Caco-2 (cell line): ENCODE measurements around the gene C19orf25. TPM values are rescaled to one million over a fixed set of nuclear protein-coding genes. Genes with fewer than 3 reads are reported as not detected.

ENCODE experiments used
- BruUV-seq: library from RNA; stranded (reverse); fragments of 400-500 nt; replicated peaks from 2 replicates; lab custom pipeline; 2021; lab: Mats Ljungman, UMichigan
- CTCF ChIA-PET: fragments of 300-600 bp; sonication (Branson Sonifier 250); formaldehyde crosslinking; loops from one replicate; lab custom pipeline; 2022; ENCODE audit warnings: antibody characterized with exemption; lab: Charles Lee
- POLR2A ChIA-PET: fragments of 300-600 bp; sonication (Branson Sonifier 250); formaldehyde crosslinking; loops from one replicate; lab custom pipeline; 2022; ENCODE audit warnings: antibody characterized with exemption; lab: Charles Lee
- DNase-seq, 2 experiments: peaks; one replicate each; pipeline versions ENCODE4 v3.0.0 to v3.0.0-alpha.2; 2020 to 2022
- H3K27me3 ChIP-seq: replicated peaks from 2 replicates; pipeline ENCODE4 v1.6.0; 2011; ENCODE audit warnings: low read length; ENCODE audit not compliant: control insufficient read depth, insufficient read depth
- H3K36me3 ChIP-seq: 2 replicates; pipeline ENCODE4 v1.5.1; 2011; ENCODE audit warnings: low read length; ENCODE audit not compliant: control insufficient read depth, insufficient read depth
- H3K4me1 ChIP-seq: fragments of 250-450 bp; sonication (Bioruptor Pico); 2 replicates; pipeline ENCODE4 v1.5.1; 2020; ENCODE audit warnings: mild to moderate bottlenecking
- H3K4me3 ChIP-seq: 2 replicates; pipeline ENCODE4 v1.5.1; 2011; ENCODE audit warnings: low read depth, mild to moderate bottlenecking, control low read depth, low read length
- H3K9me3 ChIP-seq: fragments of 250-450 bp; sonication (Bioruptor Pico); 2 replicates; pipeline ENCODE4 v1.5.1; 2020; ENCODE audit warnings: mild to moderate bottlenecking, moderate library complexity
- H3K27ac Mint-ChIP-seq: one replicate; pipeline ENCODE4 v1.8.0; 2022; ENCODE audit warnings: mixed read lengths; ENCODE audit not compliant: unreplicated experiment
- H3K27me3 Mint-ChIP-seq: one replicate; pipeline ENCODE4 v1.8.0; 2022; ENCODE audit warnings: mixed read lengths; ENCODE audit not compliant: insufficient read depth, unreplicated experiment
- H3K36me3 Mint-ChIP-seq: one replicate; pipeline ENCODE4 v1.8.0; 2022; ENCODE audit warnings: mild to moderate bottlenecking, mixed read lengths; ENCODE audit not compliant: insufficient read depth, unreplicated experiment
- H3K4me1 Mint-ChIP-seq: one replicate; pipeline ENCODE4 v1.8.0; 2022; ENCODE audit warnings: low read depth, mixed read lengths; ENCODE audit not compliant: unreplicated experiment
- H3K4me3 Mint-ChIP-seq: one replicate; pipeline ENCODE4 v1.8.0; 2022; ENCODE audit warnings: mild to moderate bottlenecking, moderate library complexity, mixed read lengths; ENCODE audit not compliant: unreplicated experiment
- H3K9me3 Mint-ChIP-seq: one replicate; pipeline ENCODE4 v1.8.0; 2022; ENCODE audit warnings: mixed read lengths; ENCODE audit not compliant: unreplicated experiment
- CTCF ChIP-seq, 2 experiments: fragments of 200-600 bp in 1 of 2; IDR thresholded peaks; 1 replicate in 1 of 2; 2 replicates in 1 of 2; pipeline versions ENCODE4 v1.5.1 to v1.8.0; 2011 to 2022; ENCODE audit warnings: antibody characterized with exemption in 1 of 2, control low read depth in 1 of 2, inconsistent platforms in 1 of 2, low read depth in 1 of 2, low read length in 1 of 2, mild to moderate bottlenecking in 1 of 2, moderate library complexity in 1 of 2; ENCODE audit not compliant: insufficient read depth in 1 of 2, severe bottlenecking in 1 of 2, unreplicated experiment in 1 of 2
- intact Hi-C: fragments of 100-400 bp; cut with micrococcal nuclease; formaldehyde crosslinking; loops from one replicate; pipeline ENCODE4 v1.10.0; 2022; ENCODE audit not compliant: unreplicated experiment
- total RNA-seq: library from RNA; stranded (reverse); gene quantifications from 2 replicates; pipeline ENCODE4 v1.2.3, GENCODE V29; 2022

C19orf25 gene
- total RNA-seq, 1 experiment from 2014 or later, result 41.9 TPM

- CTCF ChIA-PET, result interaction anchor here (0.6 kb wide), 1 partner anchor 855 kb away, joined by 4 read pairs; no protein-coding TSS in a partner anchor
- no peaks in the 10 kb centered on the region for H3K27me3 ChIP-seq
- intact Hi-C loops, result loop anchor here (5.0 kb wide), 1 partner anchor 68 kb away; the partner anchor contains the start of gene DAZAP1
These were observed 4.2 kb downstream of the C19orf25 start for GRCh38 chr19:1474765-1475351.

GRCh38 chr19:1474011-1474764 is 4.8 kb downstream of the C19orf25 start:
- no peak for TF ChIP-seq CTCF (IDR thresholded peaks at IDR 0.05; ENCODE audit: insufficient read depth in 1 of 2, low read depth in 1 of 2, low read length in 1 of 2, severe bottlenecking in 1 of 2, unreplicated experiment in 1 of 2)
- Mint-ChIP-seq H3K27ac (no peak overlapping the region), H3K4me1 (peaks cover 4% of the 10 kb centered on the region), H3K27me3 (no peaks in the 10 kb centered on the region), H3K4me3 (no peak overlapping the region), H3K36me3 (peaks cover 59% of the 10 kb centered on the region), H3K9me3 (no peaks in the 10 kb centered on the region)
- Histone ChIP-seq H3K36me3 (no peaks in the 10 kb centered on the region; the same call in 1 of the 2 replicates), H3K27me3 (no peaks in the 10 kb centered on the region), H3K9me3 (no peaks in the 10 kb centered on the region), H3K4me1 (peaks cover 15% of the 10 kb centered on the region), H3K4me3 (no peak overlapping the region)
- no TSS peak for BruUV-seq
- ChIA-PET POLR2A (interaction anchor here (0.5 kb wide), 1 partner anchor 167 kb away, joined by 4 read pairs; no protein-coding TSS in a partner anchor), CTCF (no interaction called here)
- no peak for DNase-seq
- intact Hi-C loops, result loop anchor here (5.0 kb wide), 1 partner anchor 67 kb away; the partner anchor contains the start of gene DAZAP1

More at GRCh38 chr19:1474765-1475351, 4.2 kb downstream of the C19orf25 start:
- Mint-ChIP-seq H3K4me3 (no peak overlapping the region), H3K27me3 (no peaks in the 10 kb centered on the region), H3K36me3 (peaks cover 60% of the 10 kb centered on the region), H3K27ac (no peak overlapping the region), H3K9me3 (no peaks in the 10 kb centered on the region), H3K4me1 (peaks cover 4% of the 10 kb centered on the region)
- H3K4me1 ChIP-seq, result peaks cover 15% of the 10 kb centered on the region
- no peak for DNase-seq
- H3K4me3 ChIP-seq, result no peak overlapping the region
- BruUV-seq, result no TSS peak
- POLR2A ChIA-PET, result interaction anchor here (0.5 kb wide), 1 partner anchor 36 kb away, joined by 4 read pairs; the partner anchor contains the start of gene RPS15
- no peaks in the 10 kb centered on the region; the same call in 1 of the 2 replicates for H3K36me3 ChIP-seq
- H3K9me3 ChIP-seq, result no peaks in the 10 kb centered on the region
- no peak for TF ChIP-seq CTCF (IDR thresholded peaks at IDR 0.05; ENCODE audit: insufficient read depth in 1 of 2, low read depth in 1 of 2, low read length in 1 of 2, severe bottlenecking in 1 of 2, unreplicated experiment in 1 of 2)

GRCh38 chr19:1473085-1473851 is 5.7 kb downstream of the C19orf25 start:
- no peaks in the 10 kb centered on the region for H3K27me3 Mint-ChIP-seq
- Histone ChIP-seq H3K36me3 (no peaks in the 10 kb centered on the region; the same call in 1 of the 2 replicates), H3K4me1 (peaks cover 15% of the 10 kb centered on the region), H3K9me3 (no peaks in the 10 kb centered on the region), H3K27me3 (no peaks in the 10 kb centered on the region), H3K4me3 (no peak overlapping the region)
- H3K4me3 Mint-ChIP-seq, result no peak overlapping the region
- CTCF ChIA-PET, result no interaction called here
- peaks cover 52% of the 10 kb centered on the region for H3K36me3 Mint-ChIP-seq
- TF ChIP-seq CTCF (IDR thresholded peaks at IDR 0.05; ENCODE audit: insufficient read depth in 1 of 2, low read depth in 1 of 2, low read length in 1 of 2, severe bottlenecking in 1 of 2, unreplicated experiment in 1 of 2), result no peak
- no peak for DNase-seq
- intact Hi-C loops, result loop anchor here (5.0 kb wide), 1 partner anchor 66 kb away; the partner anchor contains the start of gene DAZAP1
- BruUV-seq, result no TSS peak
- no peaks in the 10 kb centered on the region for H3K9me3 Mint-ChIP-seq
- peaks cover 4% of the 10 kb centered on the region for H3K4me1 Mint-ChIP-seq
- H3K27ac Mint-ChIP-seq, result no peak overlapping the region
- POLR2A ChIA-PET, result no interaction called here
